ENCODE results near the gene ASPHD2.

ASPHD2 gene

GRCh38 chr22:26476705-26477340 lies 47.8 kb downstream of the ASPHD2 start:
- no peak for DNase-seq (ENCODE audit: low read depth)

GRCh38 chr22:26477341-26477731 lies 48.3 kb downstream of the ASPHD2 start:
- no peak for DNase-seq (ENCODE audit: low read depth)

DNA sequence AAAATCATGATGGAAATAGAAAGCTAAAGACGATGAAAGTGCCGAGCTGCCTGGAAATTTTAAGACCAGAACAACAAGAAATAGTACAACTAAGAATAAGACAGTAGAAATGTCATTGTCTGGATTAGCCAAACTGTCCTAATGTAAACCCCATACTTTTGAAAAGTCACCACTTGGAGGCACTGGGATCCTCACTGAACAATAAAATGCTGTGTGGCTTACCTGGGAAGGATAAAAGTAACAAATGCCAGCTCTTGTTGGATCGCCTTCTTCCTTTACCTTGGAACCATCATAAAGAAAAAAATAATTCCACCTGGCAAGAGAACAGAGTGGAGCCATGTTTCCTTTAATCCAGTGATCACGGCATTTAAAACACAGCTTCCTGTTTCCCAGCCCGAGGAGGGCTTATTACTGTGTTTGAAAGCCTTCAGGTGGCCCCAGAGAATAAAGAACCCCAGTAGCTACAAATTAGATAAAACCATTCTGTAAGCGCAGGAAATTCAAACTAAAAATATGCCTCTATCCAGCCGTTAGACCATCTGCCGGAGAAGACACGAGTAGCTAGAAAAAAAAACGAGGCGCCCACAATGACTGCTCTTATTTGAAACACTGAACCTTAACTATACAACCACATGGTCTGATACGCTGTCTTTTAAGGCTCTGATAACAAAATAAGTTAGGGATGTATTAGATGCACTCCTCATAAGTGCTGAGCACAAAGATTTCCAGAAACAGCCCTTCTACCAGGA lies 50.2 kb downstream of the ASPHD2 start:
- DNase-seq (ENCODE audit: low read depth) = no peak

DNA sequence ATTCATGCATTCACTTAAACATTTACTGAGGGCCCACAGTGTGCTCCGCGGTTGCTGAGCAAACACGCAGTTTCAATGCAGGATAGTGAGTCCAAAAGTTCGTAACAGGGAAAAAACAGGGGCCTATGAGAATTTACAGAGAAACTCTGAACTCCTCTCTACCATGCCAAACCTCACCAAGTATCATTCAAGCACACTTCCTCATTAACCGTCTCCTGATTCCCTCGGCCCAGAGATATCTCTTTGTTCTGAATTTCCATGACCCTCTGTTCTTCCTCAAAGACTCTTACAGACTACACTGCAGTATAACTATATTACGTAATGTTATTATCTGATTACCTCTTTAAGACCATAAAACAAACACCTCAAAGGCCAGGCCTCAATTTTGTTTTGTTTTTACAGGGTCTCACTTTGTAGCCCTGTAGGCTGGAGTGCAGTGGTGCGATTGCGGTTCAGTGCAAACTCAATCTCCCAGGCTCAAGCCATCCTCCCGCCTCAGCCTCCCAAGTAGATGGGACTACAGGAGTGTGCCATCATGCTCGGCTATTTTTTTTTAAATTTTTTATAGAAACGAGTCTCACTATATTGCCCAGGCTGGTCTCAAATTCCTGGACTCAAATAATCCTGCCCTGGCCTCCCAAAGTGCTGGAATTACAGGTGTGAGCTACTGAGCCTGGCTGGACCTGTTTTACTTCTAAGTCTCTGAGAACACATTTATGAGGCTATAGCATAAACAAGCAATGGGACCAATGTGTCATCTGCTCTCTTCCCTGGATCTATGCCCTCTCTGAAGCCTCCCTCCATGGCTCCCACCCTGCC lies 50.9 kb downstream of the ASPHD2 start:
- no peak for DNase-seq (ENCODE audit: low read depth)

- no peak for DNase-seq (ENCODE audit: low read depth)
These were observed 51.5 kb downstream of the ASPHD2 start for GRCh38 chr22:26480611-26480932.

DNA sequence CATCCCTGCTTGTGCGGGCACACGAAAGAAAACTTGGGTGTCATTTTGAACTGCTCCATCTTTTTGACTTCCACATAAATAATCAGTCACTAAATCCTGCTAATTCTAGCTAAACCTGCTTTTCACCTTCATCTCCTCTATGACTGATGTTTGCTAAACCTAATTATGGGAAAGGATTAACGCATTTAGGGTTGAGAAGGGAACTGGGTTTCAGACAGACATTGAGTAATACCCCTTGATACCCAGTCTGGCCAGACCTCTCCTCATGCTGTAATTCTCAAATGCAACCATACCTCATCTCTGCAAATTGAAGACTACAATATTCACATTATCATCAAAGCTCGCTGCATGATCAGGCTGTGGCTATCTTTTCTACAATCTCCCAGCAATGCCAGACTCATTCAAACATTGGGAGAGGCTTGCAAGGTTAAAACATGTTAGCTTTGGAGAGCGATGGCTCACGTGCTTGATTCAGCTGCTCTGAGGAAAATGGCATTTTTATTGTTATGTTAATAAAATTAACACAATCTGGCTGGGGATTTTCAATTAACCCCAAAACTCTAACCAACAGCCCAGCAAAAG lies 52.1 kb downstream of the ASPHD2 start:
- no peak for DNase-seq (ENCODE audit: low read depth)

DNA sequence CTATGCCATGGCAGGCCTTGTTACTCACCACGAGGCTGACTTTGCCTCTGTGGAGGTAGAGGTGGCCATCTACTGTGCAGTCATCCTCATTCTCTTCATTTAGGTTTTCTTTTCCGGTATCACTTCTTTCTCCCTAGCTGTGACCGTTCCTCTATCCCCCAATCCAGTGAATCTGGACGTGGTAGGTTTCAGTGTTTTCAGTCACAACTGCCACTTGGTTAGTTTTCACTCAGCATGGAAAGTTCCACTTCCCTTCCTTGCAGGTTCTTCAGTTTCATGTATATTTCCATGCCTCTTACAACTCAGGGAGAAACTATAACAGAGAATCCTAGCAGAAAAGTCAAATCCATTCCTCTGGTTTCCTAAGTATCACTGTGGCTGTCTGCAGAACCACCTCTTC lies 52.6 kb downstream of the ASPHD2 start:
- DNase-seq (ENCODE audit: low read depth) = no peak

DNA sequence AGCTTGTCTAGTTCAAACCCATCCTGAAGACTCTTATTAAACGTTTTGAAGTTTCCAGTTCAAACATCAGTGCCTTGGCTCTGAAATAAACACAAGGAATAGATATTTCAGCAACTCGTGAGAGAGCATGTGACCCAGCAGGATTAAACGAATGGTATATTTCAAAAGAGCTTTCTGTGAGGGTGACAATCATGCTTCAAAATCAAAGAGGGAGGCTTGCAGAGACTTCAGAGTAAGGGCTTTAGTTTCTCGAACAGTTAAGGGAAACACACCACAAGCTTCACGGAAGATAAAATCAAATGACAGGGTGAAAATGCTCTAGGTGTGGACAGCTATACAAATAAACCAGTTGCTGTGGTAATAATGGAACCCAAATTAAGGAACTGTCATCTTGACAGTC lies 53.1 kb downstream of the ASPHD2 start:
- no peak for DNase-seq (ENCODE audit: low read depth)

GRCh38 chr22:26483043-26483438 lies 54.0 kb downstream of the ASPHD2 start:
- no peak for DNase-seq (ENCODE audit: low read depth)

- DNase-seq (ENCODE audit: low read depth) = peak; percentile 79
These were observed 54.6 kb downstream of the ASPHD2 start, which contains the start of the genes HPS4 and SRRD for GRCh38 chr22:26483439-26484359. Gene HPS4, minus strand, starts transcription at chr22:26483783. Its CDS starts 2,021 bp downstream, at chr22:26481762. Gene SRRD, plus strand, starts transcription at chr22:26483877. Its CDS starts 14 bp downstream, at chr22:26483891.

DNA sequence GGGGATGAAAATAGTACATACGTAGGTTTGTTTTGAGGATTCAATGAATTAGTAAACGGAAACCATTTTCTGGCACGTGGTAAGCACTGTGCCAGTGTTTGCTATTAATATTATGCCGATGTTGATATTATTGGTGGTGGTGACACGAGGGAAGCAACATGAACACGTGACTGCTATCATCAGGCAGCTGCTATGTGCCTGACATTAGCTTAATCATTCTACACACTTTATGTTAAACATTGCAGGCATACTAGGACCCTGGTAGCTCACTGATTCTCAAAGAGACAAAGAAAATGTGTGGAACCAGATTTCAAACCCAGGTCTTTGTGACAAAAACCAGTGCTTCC lies 55.3 kb downstream of the ASPHD2 start:
- no peak for DNase-seq (ENCODE audit: low read depth)

DNA sequence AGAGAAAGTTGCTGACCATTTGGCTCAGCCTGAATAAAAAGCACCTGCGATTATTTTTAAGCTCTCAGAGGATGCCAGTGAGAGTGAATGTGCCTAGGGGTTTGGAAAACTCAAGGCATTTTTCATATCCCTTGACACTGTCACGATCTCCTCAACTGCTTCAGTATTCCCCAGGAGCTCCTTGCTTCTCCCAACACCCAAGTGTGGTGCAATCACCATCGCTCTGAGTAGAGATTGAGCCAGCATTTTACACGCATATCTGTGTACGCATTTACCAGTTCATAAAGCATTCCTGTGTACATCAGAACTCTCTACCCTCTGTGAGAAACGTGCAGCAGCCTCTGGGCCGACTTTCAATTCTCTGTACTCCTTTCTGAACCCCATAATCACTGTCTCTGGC lies 56.0 kb downstream of the ASPHD2 start:
- no peak for DNase-seq (ENCODE audit: low read depth)

DNA sequence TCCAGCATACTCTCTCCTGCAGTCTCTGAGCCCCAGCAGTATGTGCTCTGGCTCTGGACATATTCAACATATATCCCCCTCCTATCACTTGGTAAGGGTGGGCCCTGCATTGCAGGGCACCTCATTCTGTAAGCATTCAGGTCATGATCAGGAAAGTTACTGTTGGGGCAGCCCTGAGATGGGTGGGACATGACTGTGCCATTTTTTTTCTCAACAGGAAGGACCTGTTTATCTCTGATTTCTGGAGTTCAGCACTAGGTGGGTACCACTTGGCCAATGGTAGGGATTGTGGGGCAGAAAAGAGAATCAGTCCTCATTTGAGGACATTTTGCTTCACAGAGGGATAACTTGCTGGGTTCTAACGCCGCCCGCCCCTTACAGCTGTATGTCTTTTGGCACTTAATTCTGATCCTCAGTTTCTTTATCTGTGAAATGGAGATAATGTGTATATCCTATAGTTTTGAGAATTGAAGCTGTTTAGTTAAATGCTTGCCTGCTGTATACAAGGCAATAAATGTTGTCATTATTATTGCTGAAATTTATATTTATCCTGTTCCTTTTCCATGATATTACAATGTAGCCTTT lies 56.8 kb downstream of the ASPHD2 start:
- no peak for DNase-seq (ENCODE audit: low read depth)

DNA sequence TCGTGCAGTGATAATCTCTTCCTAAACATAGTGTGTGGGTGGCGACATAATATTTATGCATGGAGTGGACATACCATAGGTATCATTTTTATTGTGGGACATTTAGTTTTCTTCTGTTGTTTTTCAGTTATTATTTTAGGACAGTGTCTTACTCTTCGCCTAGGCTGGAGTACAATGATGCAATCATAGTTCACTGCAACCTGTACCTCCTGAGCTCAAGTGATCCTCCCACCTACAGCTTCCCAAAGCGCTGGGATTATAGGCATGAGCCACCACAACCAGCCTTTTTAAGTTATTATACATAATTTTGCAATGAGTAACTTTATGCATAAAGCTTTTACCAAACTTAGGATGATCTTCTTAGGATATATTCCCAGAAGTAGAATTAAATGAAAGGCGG lies 57.3 kb downstream of the ASPHD2 start:
- no peak for DNase-seq (ENCODE audit: low read depth)

DNA sequence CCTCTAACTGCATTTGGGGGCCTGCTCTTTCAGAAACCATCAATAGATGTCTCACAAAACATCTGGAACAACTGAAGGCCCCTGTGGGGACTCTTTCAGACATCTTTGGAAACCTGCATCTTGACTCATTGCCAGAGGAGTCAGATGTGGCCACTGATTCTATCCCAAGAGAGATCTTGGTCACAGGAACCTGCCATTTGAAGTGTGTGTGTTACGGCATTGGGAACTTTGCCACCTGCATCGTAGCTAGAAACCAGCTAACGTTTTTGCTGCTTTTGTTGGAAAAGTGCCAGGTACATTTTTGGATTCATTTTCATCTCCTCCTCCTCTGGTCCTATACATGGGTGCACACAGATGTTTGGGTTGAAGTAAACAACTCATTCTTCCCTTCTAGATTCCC lies 58.9 kb downstream of the ASPHD2 start:
- no peak for DNase-seq (ENCODE audit: low read depth)

- DNase-seq (ENCODE audit: low read depth) = no peak
These were observed 60.5 kb downstream of the ASPHD2 start for GRCh38 chr22:26489447-26490036.

- no peak for DNase-seq (ENCODE audit: low read depth)
These were observed 63.2 kb downstream of the ASPHD2 start for GRCh38 chr22:26492220-26492619.

DNA sequence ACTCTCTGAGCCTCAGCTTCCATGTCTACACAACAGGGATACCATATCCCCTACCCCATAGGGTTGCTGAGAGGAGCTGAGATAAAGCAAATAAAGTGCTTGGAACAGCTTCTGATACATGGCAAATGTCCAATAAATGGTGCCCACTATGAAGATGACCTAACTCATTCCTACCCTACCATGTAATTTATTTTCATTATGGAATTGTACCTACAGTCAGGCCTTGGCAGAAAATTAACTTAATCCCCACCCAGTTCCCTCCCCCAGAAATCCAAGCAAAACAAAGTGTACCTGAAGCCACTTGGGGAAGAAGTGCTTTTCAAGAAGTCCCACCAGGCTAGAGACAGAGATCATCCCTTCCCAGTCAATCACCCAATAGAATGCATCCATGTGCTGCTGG lies 65.4 kb downstream of the ASPHD2 start:
- DNase-seq (ENCODE audit: low read depth) = no peak
